IMR-90 (cell line): ENCODE measurements around the gene HHIPL1. TPM values are rescaled to one million over a fixed set of nuclear protein-coding genes. Genes with fewer than 3 reads are reported as not detected.
A peak's percentile ranks its signal among the peaks of the same experiment; 100 is the strongest.

Experiments used
- ATAC-seq: fragments of 200-7000 bp; cut with Tn5 transposase; 2 replicates; pipeline ENCODE4 v1.9.1; 2020; ENCODE audit warnings: low read depth, mild to moderate bottlenecking, moderate library complexity
- BruUV-seq: library from RNA; stranded (reverse); fragments of 400-500 nt; replicated peaks from 2 replicates; lab custom pipeline; 2021; lab: Mats Ljungman, UMichigan
- CTCF ChIA-PET: fragments of 300-600 bp; formaldehyde crosslinking; extraction: SDS; loops from one replicate; lab custom pipeline; 2021; ENCODE audit warnings: antibody characterized with exemption; lab: Yijun Ruan, JAX
- POLR2A ChIA-PET: fragments of 300-600 bp; sonication (Branson Sonifier 250); formaldehyde crosslinking; loops from one replicate; lab custom pipeline; 2022; ENCODE audit warnings: antibody characterized with exemption; ENCODE audit not compliant: unreplicated experiment; lab: Charles Lee
- DNase-seq: peaks from one replicate; pipeline ENCODE4 v3.0.0; 2013
- H2AFZ ChIP-seq: replicated peaks from 2 replicates; pipeline ENCODE3; 2013; ENCODE audit warnings: low read length, mild to moderate bottlenecking; ENCODE audit not compliant: poor library complexity
- H2AK5ac ChIP-seq: 2 replicates; pipeline ENCODE4 v1.6.1; 2013; ENCODE audit warnings: low read depth, low read length, inconsistent platforms
- H2AK9ac ChIP-seq: replicated peaks from 2 replicates; pipeline ENCODE3; 2013; ENCODE audit warnings: mild to moderate bottlenecking, low read depth, low read length, moderate library complexity; ENCODE audit not compliant: poor library complexity
- H2BK120ac ChIP-seq: 2 replicates; pipeline ENCODE4 v1.6.1; 2013; ENCODE audit warnings: low read depth, low read length, inconsistent platforms
- H2BK15ac ChIP-seq: 3 replicates; pipeline ENCODE4 v1.6.1; 2013; ENCODE audit warnings: low read depth, low read length, inconsistent platforms
- H2BK20ac ChIP-seq: 2 replicates; pipeline ENCODE4 v1.6.1; 2013; ENCODE audit warnings: low read depth, mild to moderate bottlenecking, inconsistent platforms, low read length, moderate library complexity
- H2BK5ac ChIP-seq: 2 replicates; pipeline ENCODE4 v1.6.1; 2013; ENCODE audit warnings: mild to moderate bottlenecking, low read depth, low read length, inconsistent platforms; ENCODE audit not compliant: poor library complexity, severe bottlenecking
- H3K14ac ChIP-seq: replicated peaks from 2 replicates; pipeline ENCODE4 v1.6.1; 2013; ENCODE audit warnings: low read depth, low read length, inconsistent platforms
- H3K18ac ChIP-seq: 2 replicates; pipeline ENCODE4 v1.6.1; 2013; ENCODE audit warnings: low read depth, low read length, control low read depth
- H3K23ac ChIP-seq: 2 replicates; pipeline ENCODE4 v1.6.1; 2013; ENCODE audit warnings: low read depth, low read length, inconsistent platforms
- H3K27ac ChIP-seq: 2 replicates; pipeline ENCODE4 v1.5.1; 2013; ENCODE audit warnings: mild to moderate bottlenecking, control low read depth, low read length; ENCODE audit not compliant: insufficient read depth
- H3K27me3 ChIP-seq: 2 replicates; pipeline ENCODE4 v1.6.1; 2013; ENCODE audit warnings: low read length; ENCODE audit not compliant: control insufficient read depth, insufficient read depth
- H3K36me3 ChIP-seq: 2 replicates; pipeline ENCODE4 v1.6.1; 2013; ENCODE audit warnings: low read length, mixed read lengths; ENCODE audit not compliant: control insufficient read depth, insufficient read depth
- H3K4ac ChIP-seq: 2 replicates; pipeline ENCODE4 v1.6.1; 2013; ENCODE audit warnings: low read depth, low read length, inconsistent platforms
- H3K4me1 ChIP-seq: 2 replicates; pipeline ENCODE4 v1.6.1; 2013; ENCODE audit warnings: low read length, mixed read lengths; ENCODE audit not compliant: control insufficient read depth, insufficient read depth
- H3K4me2 ChIP-seq: 2 replicates; pipeline ENCODE4 v1.6.1; 2013; ENCODE audit warnings: low read depth, mild to moderate bottlenecking, control low read depth, low read length, moderate library complexity
- H3K4me3 ChIP-seq: 2 replicates; pipeline ENCODE4 v1.5.1; 2013; ENCODE audit warnings: low read depth, mild to moderate bottlenecking, control low read depth, low read length, moderate library complexity; ENCODE audit not compliant: insufficient read depth
- H3K56ac ChIP-seq: 2 replicates; pipeline ENCODE4 v1.6.1; 2013; ENCODE audit warnings: low read length, inconsistent platforms; ENCODE audit not compliant: insufficient read depth; ENCODE audit errors: extremely low read depth
- H3K79me1 ChIP-seq, 2 experiments: 2 replicates each; pipeline ENCODE4 v1.6.1; 2013; ENCODE audit warnings: low read length in 2 of 2, inconsistent platforms in 1 of 2, low read depth in 1 of 2
- H3K9ac ChIP-seq: 2 replicates; pipeline ENCODE4 v1.6.1; 2013; ENCODE audit warnings: low read depth, low read length, control low read depth
- H3K9me1 ChIP-seq: 2 replicates; pipeline ENCODE4 v1.6.1; 2013; ENCODE audit warnings: low read length, inconsistent platforms; ENCODE audit not compliant: insufficient read depth
- H3K9me3 ChIP-seq: 2 replicates; pipeline ENCODE4 v1.6.1; 2013; ENCODE audit warnings: low read length; ENCODE audit not compliant: control insufficient read depth, insufficient read depth
- H4K20me1 ChIP-seq: 2 replicates; pipeline ENCODE4 v1.6.1; 2013; ENCODE audit warnings: low read length, inconsistent platforms; ENCODE audit not compliant: insufficient read depth
- H4K5ac ChIP-seq: 2 replicates; pipeline ENCODE4 v1.6.1; 2013; ENCODE audit warnings: mild to moderate bottlenecking, low read depth, low read length, control low read depth
- H4K8ac ChIP-seq, 2 experiments: 2 replicates each; pipeline ENCODE4 v1.6.1; 2013; ENCODE audit warnings: low read depth in 2 of 2, low read length in 2 of 2, control low read depth in 1 of 2, inconsistent platforms in 1 of 2
- H4K91ac ChIP-seq: 2 replicates; pipeline ENCODE4 v1.6.1; 2013; ENCODE audit warnings: low read depth, low read length, inconsistent platforms; ENCODE audit not compliant: insufficient read depth
- BHLHE40 ChIP-seq: fragments of 150-350 bp; IDR thresholded peaks from 2 replicates; pipeline ENCODE4 v1.6.1; 2016; ENCODE audit warnings: mild to moderate bottlenecking, low read depth, low read length
- CHD1 ChIP-seq: IDR thresholded peaks from 2 replicates; pipeline ENCODE4 v1.6.1; 2012; ENCODE audit warnings: low read depth, low read length, improper control_type of control experiment
- ELK1 ChIP-seq: fragments of 150-350 bp; IDR thresholded peaks from 2 replicates; pipeline ENCODE4 v1.6.1; 2016; ENCODE audit warnings: low read depth, mild to moderate bottlenecking, low read length, moderate library complexity, borderline replicate concordance
- MXI1 ChIP-seq: IDR thresholded peaks from 2 replicates; pipeline ENCODE4 v1.6.1; 2012; ENCODE audit warnings: low read depth, mild to moderate bottlenecking, low read length, moderate library complexity, borderline replicate concordance
- POLR2A ChIP-seq: IDR thresholded peaks from 2 replicates; pipeline ENCODE4 v1.6.1; 2012; ENCODE audit warnings: mild to moderate bottlenecking, low read depth, low read length
- RCOR1 ChIP-seq: IDR thresholded peaks from 2 replicates; pipeline ENCODE4 v1.6.1; 2012; ENCODE audit warnings: mild to moderate bottlenecking, low read length, improper control_type of control experiment; ENCODE audit not compliant: insufficient replicate concordance
- RFX5 ChIP-seq: IDR thresholded peaks from 2 replicates; pipeline ENCODE4 v1.8.0; 2012; ENCODE audit warnings: low read depth, mild to moderate bottlenecking, low read length, moderate library complexity
- WGBS, 2 experiments: methylation state at CpG; one replicate each; pipeline versions ENCODE4 v1.1.5 to v1.1.7; 2013; ENCODE audit warnings: missing lambda C conversion rate in 2 of 2; ENCODE audit not compliant: insufficient read length in 1 of 2; ENCODE audit errors: extremely low coverage in 2 of 2; 5-methylcytosine and 5-hydroxymethylcytosine counted together
- dilution Hi-C: fragments of 300-500 bp; cut with HindIII; formaldehyde crosslinking; loops from one replicate; pipeline ENCODE4 v1.14.3; 2018; ENCODE audit warnings: low sequenced_read_pairs; ENCODE audit not compliant: unreplicated experiment
- in situ Hi-C: fragments of 300-500 bp; cut with MboI; formaldehyde crosslinking; loops from 3 replicates; pipeline ENCODE4 v1.14.3; 2019; ENCODE audit warnings: low sequenced_read_pairs, inconsistent platforms, mixed read lengths
- intact Hi-C: fragments of 100-400 bp; cut with micrococcal nuclease; formaldehyde crosslinking; loops from 2 replicates; pipeline ENCODE4 v1.10.0; 2022
- polyA plus RNA-seq, 3 experiments: library from polyadenylated mRNA; depleted of rRNA; stranded (reverse); fragments of >200 nt; gene quantifications; 2 replicates each; pipeline ENCODE4 v1.2.3, GENCODE V29; 2012; ENCODE audit warnings: low replicate concordance in 1 of 3
- total RNA-seq: library from RNA; depleted of rRNA; stranded (reverse); fragments of >200 nt; gene quantifications from 2 replicates; pipeline ENCODE4 v1.2.3, GENCODE V29; 2012

HHIPL1 gene
- total and polyA plus RNA-seq, 2 of the 4 experiments (the other 2 are of a cell fraction), result 0.65 to 0.72 TPM

- H2AFZ ChIP-seq, result no peak overlapping the region
- no peak overlapping the region for H2BK120ac ChIP-seq
- H3K9ac ChIP-seq, result no peak overlapping the region
- no peak for TF ChIP-seq RCOR1
- no peak for TF ChIP-seq POLR2A
- TF ChIP-seq ELK1, result no peak
- TF ChIP-seq BHLHE40, result no peak
- TF ChIP-seq MXI1, result no peak
- no peak for TF ChIP-seq CHD1
- no peak for TF ChIP-seq RFX5
- H3K56ac ChIP-seq, result no peak overlapping the region
- dilution Hi-C loops, result no loop called here
- no peak overlapping the region for H2BK15ac ChIP-seq
- H2BK5ac ChIP-seq, result no peak overlapping the region
- H3K4me3 ChIP-seq, result no peak overlapping the region
- H3K14ac ChIP-seq, result no peak overlapping the region
- peaks cover 11% of the 10 kb centered on the region; the same call in 1 of the 2 replicates for H3K27me3 ChIP-seq
- in situ Hi-C loops, result no loop called here
- H3K23ac ChIP-seq, result no peak overlapping the region
- H3K9me3 ChIP-seq, result no peaks in the 10 kb centered on the region
- H3K4me2 ChIP-seq, result no peak overlapping the region
- BruUV-seq, result no TSS peak
- H4K8ac ChIP-seq, result no peak overlapping the region
- H3K27ac ChIP-seq, result no peak overlapping the region
- H3K4me1 ChIP-seq, result no peaks in the 10 kb centered on the region
- no peaks in the 10 kb centered on the region for H3K9me1 ChIP-seq
- H3K4ac ChIP-seq, result no peak overlapping the region
- H2BK20ac ChIP-seq, result no peak overlapping the region
- DNase-seq, result no peak
- peak overlapping the region; percentile 3 for H2AK9ac ChIP-seq
- ChIA-PET POLR2A (no interaction called here), CTCF (no interaction called here)
- H3K36me3 ChIP-seq, result no peaks in the 10 kb centered on the region
- H4K91ac ChIP-seq, result no peak overlapping the region
- no peaks in the 10 kb centered on the region for H3K79me1 ChIP-seq
- no peak for ATAC-seq
- no peaks in the 10 kb centered on the region for H4K20me1 ChIP-seq
- H2AK5ac ChIP-seq, result no peak overlapping the region
- H3K18ac ChIP-seq, result no peak overlapping the region
- intact Hi-C loops, result no loop called here
- WGBS, 2 experiments, result 100% methylated on average over 1 of the region's 5 CpGs; no CpG with 5 or more reads in 1 of the 2 experiments
- H4K5ac ChIP-seq, result no peak overlapping the region
Measured at GRCh38 chr14:99636487-99636886, 8.4 kb upstream of the HHIPL1 start.
